HFF-Myc (cell line): ENCODE measurements around the gene BRMS1.
"Not testable (repeated sequence)": the region's sequence is repeated elsewhere in the genome, so short reads cannot be mapped to it uniquely, and the experiment has no call there.

ENCODE experiments used
- DNase-seq: peaks from one replicate; pipeline ENCODE4 v3.0.0-alpha.2; 2011; ENCODE audit warnings: low read depth; ENCODE audit errors: extremely low read depth
- H3K4me3 ChIP-seq: replicated peaks from 2 replicates; pipeline ENCODE4 v1.5.1; 2011; ENCODE audit warnings: low read depth, mild to moderate bottlenecking, control low read depth, low read length
- TF ChIP-seq, protein P1 (sequence below): IDR thresholded peaks from 2 replicates; pipeline ENCODE4 v1.5.1; 2012; ENCODE audit warnings: mild to moderate bottlenecking, low read depth, low read length, control low read depth; ENCODE audit errors: missing control alignments

BRMS1 gene, protein sequence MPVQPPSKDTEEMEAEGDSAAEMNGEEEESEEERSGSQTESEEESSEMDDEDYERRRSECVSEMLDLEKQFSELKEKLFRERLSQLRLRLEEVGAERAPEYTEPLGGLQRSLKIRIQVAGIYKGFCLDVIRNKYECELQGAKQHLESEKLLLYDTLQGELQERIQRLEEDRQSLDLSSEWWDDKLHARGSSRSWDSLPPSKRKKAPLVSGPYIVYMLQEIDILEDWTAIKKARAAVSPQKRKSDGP

DNA sequence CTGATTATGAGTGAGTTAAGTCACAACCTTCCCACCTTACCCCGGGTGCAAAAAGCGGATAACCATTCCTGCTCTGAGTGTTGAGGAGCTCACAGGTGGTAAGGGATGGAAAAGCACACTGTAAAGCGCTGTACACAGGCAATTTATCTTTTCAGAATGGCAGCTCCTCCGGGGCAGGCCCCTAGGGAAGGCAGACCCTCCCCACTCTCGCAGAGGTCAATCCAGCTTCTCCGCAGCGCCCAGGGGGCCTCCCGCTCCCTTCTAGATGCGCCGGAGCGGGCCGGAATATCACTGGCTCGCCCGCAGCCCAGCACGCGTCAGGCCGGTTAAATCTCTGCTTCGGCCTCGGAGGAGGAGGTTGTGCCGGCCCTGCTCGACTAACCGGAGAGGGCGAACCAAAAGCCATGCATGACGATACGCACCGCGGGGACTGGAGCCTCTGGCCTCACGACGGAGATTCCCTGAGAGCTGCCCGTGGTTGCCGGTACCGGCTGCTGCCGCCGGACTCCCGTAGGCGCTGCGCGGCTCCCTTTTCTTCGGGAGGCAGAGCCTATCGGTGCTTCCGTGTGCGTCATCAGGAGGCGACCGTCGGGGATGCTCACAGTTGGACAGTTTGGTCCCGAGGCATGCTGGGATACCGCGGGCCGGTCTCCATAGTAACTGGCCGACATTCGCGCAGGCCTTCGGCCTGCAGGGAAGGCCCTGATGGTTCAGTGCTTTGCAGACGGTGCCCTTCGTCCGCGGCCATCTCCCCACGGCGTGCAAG, at the start of gene BRMS1:
BRMS1 (minus strand) TSS at position 555 of the 766 bp plus-strand sequence. CDS start 2,870 bp downstream, outside the sequence.
- peak within 1 kb of the TSS; percentile 85 for H3K4me3 ChIP-seq
- TF ChIP-seq, protein P1, sequence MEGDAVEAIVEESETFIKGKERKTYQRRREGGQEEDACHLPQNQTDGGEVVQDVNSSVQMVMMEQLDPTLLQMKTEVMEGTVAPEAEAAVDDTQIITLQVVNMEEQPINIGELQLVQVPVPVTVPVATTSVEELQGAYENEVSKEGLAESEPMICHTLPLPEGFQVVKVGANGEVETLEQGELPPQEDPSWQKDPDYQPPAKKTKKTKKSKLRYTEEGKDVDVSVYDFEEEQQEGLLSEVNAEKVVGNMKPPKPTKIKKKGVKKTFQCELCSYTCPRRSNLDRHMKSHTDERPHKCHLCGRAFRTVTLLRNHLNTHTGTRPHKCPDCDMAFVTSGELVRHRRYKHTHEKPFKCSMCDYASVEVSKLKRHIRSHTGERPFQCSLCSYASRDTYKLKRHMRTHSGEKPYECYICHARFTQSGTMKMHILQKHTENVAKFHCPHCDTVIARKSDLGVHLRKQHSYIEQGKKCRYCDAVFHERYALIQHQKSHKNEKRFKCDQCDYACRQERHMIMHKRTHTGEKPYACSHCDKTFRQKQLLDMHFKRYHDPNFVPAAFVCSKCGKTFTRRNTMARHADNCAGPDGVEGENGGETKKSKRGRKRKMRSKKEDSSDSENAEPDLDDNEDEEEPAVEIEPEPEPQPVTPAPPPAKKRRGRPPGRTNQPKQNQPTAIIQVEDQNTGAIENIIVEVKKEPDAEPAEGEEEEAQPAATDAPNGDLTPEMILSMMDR: no peak
- DNase-seq: peak; percentile 88

DNA sequence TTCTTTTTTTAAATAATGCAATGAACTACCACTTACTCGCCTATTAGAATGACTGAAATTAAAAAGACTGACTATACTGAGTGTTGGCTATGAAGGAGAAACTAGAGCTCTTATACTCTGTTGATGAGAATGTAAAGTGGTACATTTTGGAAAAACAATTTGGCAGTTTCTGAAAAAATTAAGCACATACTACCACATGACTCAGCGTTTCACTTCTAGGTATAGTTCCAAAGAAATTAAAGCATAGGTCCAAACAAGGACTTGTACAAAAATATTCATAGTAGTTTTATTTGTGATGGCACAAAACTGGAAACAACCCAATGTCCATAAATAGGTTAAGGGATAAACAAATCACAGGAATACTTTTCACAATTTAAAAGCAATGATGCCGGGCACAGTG, 49.0 kb upstream of the BRMS1 start:
- DNase-seq: no peak
- H3K4me3 ChIP-seq: no peak overlapping the region
- TF ChIP-seq, protein P1: no peak

- TF ChIP-seq, protein P1: no peak
- no peak overlapping the region for H3K4me3 ChIP-seq
- DNase-seq: no peak
These were observed 46.4 kb upstream of the BRMS1 start for GRCh38 chr11:66391322-66391721.

GRCh38 chr11:66388780-66389386, 44.0 kb upstream of the BRMS1 start:
- no peak overlapping the region for H3K4me3 ChIP-seq
- TF ChIP-seq, protein P1: peak; percentile 95
- no peak for DNase-seq

DNA sequence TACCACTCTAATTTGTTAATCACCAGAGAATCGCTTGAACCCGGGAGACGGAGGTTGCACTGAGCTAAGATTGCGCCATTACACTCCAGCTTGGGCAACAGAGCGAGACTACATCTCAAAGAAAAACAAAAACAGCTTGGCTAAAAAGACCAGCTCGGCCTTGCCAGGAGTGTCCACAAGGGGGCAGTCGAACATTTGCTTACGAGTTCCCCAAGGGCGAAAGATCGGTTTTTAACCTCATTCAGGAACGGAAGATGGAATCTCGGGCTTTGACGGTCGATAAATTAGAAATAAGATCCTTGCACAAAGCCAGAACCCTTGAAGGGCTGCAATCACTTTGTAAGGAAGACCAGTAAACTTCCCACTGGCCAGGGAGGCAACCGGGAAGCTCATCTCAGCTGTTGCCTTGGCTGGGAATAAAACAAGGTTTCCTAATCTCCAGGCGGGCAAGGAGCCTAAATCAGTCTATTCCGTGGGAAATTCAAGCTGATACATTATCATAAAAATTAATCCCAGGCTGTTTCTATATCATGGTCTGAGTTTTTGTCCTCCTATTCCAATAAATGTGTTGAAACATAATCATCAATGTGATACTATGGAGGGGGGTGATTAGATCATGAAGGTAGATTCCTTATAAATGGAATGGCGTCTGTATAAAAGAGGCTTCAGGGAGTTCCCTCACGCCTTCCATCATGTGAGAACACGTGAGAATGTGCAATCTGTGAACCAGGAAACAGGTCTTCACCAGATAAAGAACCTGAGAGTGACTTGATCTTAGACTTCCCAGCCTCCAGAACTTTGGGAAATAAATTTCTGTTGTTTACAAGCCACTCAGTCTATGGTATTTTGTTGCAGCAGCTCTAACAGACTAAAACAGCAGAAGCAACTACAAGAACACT, 41.5 kb upstream of the BRMS1 start:
- DNase-seq: peak; percentile 77
- no peak overlapping the region for H3K4me3 ChIP-seq
- TF ChIP-seq, protein P1: peak; percentile 95

DNA sequence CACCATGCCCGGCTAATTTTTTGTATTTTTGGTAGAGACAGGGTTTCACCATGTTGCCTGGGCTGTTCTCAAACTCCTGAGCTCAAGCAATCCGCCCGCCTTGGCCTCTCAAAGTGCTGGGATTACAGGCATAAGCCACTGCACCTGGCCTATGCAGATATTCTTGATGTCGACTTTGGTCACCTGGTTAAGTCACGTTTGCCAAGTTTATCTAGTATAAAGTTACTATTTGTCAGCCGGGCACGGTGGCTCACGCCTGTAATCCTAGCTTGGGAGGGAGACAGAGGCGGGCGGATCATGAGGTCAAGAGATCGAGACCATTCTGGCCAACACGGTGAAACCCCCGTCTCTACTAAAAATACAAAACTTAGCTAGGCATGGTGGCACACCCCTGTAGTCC, 39.4 kb upstream of the BRMS1 start:
- not testable (repeated sequence) for DNase-seq, H3K4me3 ChIP-seq

GRCh38 chr11:66380264-66380663, 35.4 kb upstream of the BRMS1 start:
- DNase-seq, H3K4me3 ChIP-seq: not testable (repeated sequence)

DNA sequence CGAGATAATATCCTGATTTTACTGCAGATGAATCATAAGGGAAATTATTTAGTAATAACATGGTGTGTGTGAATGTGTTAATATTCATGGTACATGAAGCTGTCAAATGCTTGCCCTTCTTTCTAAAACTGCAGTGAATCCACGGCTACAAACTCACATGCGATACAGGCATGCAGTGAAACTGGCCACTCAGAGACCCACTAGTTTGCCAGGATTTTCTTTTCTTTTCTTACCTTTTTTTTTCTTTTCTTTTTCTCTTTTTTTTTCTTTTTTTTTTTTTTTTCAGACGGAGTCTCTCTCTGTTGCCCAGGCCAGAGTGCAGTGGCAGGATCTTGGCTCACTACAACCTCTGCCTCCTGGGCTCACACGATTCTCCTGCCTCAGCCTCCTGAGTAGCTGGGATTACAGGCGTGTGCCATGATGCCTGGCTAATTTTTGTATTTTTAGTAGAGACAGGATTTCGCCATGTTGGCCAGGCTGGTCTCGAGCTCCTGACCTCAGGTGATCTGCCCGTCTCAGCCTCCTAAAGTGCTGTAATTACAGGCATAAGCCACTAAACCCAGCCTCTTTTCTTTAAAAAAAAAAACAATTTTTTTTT, 28.9 kb upstream of the BRMS1 start:
- H3K4me3 ChIP-seq, DNase-seq: not testable (repeated sequence)
